ENCODE results near the gene NCR2.
A peak's percentile ranks its signal among the peaks of the same experiment; 100 is the strongest.
"Not testable (repeated sequence)": the region's sequence is repeated elsewhere in the genome, so short reads cannot be mapped to it uniquely, and the experiment has no call there.

Gene NCR2, protein sequence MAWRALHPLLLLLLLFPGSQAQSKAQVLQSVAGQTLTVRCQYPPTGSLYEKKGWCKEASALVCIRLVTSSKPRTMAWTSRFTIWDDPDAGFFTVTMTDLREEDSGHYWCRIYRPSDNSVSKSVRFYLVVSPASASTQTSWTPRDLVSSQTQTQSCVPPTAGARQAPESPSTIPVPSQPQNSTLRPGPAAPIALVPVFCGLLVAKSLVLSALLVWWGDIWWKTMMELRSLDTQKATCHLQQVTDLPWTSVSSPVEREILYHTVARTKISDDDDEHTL

DNA sequence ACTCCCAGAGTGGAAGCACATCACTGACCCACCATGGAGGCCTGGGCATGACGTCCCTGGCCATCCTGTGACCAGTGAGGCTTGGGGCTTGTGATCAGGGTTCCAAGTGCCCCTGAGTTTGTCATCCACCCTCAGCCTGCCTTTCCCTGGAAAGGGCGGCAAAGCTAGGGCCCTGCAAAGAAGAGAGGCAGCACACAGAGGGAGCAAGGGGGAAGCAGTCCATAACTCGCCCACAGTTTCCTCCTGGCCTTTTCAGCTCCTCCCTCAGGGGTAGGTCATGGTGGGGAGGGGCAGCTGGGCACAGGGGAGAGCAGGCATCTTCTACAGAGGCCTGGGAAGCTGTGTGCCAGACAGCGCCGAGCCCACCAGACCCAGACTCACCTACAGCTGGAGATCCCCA lies at the start of gene NCR2:
Gene NCR2 (plus strand): TSS at position 313 of the 400 bp plus-strand sequence. CDS start 269 bp downstream, outside the sequence.
- DNase-seq = no peak

- no peak for DNase-seq
Measured at GRCh38 chr6:41286544-41287346, 48.7 kb upstream of the NCR2 start, which contains the start of gene TREM1. Gene TREM1, minus strand, starts transcription at chr6:41286682. Its CDS starts 27 bp downstream, at chr6:41286655.

DNA sequence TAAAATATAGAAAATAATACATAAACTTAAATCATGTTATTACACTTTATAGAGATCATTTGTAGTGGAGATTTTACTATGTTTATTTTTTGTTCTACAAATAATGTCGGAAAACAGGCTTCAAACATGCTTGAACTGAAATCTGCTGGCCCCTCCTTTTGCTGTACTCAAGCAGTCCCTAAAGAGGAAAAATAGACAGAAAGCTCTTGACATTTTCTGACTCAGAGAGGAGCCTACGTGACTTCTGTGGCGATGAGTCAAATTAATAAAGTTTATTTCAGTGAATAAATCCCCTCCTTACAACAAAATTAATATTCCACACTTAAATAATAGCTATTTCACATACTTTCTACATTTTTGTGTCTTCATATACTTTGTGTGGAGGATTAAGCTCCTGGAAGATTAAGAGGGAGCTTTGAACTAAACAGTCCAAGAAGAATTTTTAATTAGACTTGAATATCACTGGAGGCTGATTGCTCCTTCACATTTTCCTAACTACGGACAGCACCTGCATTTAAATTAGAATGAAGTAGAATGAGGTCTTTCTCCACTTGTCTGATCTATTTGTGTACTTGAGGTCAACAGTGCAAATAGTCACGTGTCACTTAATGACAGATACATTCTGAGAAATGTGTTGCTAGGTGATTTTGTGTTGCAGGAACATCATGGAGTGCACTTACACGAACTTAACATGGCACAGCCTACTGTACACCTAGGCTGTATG lies 47.2 kb upstream of the NCR2 start:
- DNase-seq = no peak

- no peak for DNase-seq
Measured at GRCh38 chr6:41288754-41289129, 46.7 kb upstream of the NCR2 start.

DNA sequence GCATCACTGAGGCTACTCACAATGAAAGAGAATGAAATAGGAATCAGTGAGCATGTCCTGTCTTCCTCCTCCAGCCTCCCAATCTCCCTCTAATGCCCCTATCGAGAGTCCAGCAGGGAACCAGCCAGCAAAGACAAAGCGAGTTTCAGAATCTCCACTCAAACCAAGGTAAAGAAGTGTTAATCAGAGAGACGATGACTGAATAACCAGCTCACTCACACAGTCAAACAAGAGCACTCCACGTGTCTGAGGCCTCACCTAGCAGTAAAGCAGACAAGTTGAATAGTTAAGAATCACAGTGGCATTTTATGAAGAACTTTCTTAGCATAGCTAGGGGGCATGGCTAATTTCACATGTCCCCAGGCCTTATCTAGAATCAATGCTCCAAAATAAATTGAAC lies 45.6 kb upstream of the NCR2 start:
- DNase-seq = no peak

GRCh38 chr6:41291717-41292116 lies 43.7 kb upstream of the NCR2 start:
- DNase-seq = no peak

GRCh38 chr6:41294214-41294872 lies 41.1 kb upstream of the NCR2 start:
- DNase-seq = no peak

- not testable (repeated sequence) for DNase-seq
Measured at GRCh38 chr6:41297248-41297647, 38.2 kb upstream of the NCR2 start.

GRCh38 chr6:41298785-41299502 lies 36.5 kb upstream of the NCR2 start:
- no peak for DNase-seq

- DNase-seq = no peak
Measured at GRCh38 chr6:41302638-41303037, 32.8 kb upstream of the NCR2 start.

DNA sequence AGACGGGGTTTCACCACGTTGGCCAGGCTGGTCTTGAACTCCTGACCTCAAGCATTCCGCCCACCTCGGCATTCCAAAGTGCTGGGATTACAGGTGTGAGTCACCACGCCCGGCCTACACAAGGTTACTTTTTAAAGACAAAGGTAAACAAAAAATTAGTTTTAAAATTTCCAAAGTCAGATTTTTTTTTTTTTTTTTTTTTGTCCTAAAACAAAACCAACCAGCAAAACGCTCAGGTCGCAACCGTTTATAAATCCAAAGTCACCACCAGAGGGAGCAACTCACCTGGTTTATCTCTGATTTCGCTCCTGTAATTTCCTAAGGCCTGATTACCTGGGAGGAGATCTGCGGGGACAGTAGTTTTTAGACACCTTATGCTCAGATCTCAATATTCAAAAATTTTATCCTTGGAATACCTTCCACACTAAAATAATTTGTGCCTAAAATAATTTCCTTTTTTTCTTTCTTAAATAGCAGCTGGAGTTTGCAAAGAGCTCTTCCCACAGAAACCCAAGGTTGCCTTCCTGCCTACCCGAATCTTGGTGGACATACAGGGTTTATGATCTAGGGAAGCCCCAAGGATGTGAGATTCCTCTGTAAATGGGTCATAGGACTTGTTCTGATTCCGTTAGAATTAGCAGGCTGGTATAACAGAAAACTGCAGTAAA lies 29.1 kb upstream of the NCR2 start:
- DNase-seq = peak; percentile 82

GRCh38 chr6:41315203-41315602 lies 20.2 kb upstream of the NCR2 start:
- DNase-seq = no peak

DNA sequence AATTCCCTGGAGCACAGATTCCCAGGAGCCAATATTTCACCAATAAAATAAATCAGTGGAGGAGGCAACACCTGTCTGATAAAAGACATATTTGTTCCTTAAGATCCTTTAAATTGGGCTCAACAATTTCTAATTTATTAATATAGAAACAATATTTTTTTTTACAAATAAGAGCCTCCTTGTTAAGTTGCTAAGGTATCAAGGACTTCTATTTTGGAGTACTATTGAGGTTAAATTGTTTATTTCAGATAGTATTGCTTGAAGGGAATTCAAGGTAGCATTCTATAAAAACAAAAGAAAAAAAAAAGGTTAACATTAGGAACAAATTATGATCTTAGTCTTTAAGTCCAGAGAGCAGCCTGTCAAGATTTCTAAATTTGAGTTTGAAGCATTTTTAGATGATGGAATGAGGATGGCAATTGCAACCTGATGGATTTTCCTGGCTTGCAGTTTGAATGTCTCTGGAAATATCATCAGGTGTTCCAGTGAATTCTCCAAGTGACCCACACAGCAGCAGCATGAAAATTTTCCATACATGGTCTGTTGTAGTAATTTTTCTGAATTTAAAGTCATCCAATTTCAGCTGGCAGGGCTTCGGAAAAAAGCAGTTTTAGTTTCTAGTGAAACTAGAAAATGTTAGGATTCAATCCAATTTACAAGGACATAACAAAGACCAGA lies 19.3 kb upstream of the NCR2 start:
- DNase-seq = no peak

- DNase-seq = peak; percentile 42
Measured at GRCh38 chr6:41318261-41318653, 17.2 kb upstream of the NCR2 start.

DNA sequence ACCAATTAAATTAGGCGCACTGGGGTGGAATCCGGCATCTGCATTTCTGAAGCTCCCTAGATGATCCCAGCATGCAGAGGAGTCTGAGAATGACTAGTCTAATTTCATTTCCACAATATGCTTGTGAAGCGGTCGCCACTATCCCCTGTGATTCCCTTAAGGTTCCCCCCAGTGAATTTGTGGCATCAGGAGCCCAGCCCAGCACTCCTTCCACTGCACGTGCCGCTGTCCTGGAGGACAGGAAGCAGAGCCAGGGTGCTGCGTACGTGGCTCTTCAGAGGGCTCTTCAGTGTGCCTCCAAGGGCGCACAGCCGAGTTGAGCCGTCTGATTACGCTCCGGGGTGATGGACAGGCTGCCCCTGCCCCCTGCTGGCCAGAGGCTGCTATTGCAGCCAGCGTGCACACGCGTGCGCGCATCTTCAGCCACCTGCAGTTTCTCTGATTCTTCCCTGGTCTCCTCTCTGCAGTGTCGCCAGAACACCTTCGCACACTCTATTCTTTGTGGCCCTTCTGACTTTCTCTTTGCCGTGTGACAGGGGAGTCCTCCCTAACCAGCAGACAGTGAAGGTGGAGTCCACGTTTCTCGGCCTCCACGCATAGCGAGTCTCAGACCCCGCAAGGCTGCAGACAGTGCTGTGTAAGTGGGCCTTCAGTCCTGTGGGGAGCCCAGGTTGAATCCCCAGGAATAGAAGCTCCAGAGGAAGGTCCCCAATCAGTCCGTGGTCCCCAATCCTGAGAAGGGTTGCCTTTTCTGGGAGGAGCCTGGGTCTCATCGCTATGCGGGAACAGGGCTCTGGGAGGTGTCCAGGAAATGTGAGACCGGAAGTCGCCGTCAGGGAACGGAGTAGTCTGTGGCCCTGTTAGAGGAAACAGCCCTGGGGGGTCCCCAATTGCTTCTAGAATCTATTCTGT lies 16.5 kb upstream of the NCR2 start:
- DNase-seq = peak; percentile 85

DNA sequence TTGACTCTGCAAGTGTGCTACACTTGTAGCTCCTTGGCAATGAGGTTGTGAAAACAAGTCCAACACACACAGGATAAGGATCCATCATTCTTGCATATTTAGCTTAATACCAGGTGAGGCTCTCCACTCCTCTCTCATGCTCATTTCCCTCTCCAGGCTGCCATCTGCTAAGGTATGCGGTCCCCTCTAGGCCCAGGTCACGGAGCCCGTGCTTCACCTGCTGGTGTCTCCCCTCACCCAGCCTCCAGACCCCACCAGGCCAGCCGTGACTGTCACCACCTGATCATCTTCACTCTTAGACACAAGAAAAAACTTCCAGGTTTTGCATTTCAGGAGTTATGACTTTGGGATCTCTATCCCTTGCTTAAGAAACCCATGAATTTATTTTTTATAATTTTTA lies 14.2 kb upstream of the NCR2 start:
- DNase-seq = no peak

GRCh38 chr6:41325446-41326066 lies 9.9 kb upstream of the NCR2 start:
- DNase-seq = no peak

DNA sequence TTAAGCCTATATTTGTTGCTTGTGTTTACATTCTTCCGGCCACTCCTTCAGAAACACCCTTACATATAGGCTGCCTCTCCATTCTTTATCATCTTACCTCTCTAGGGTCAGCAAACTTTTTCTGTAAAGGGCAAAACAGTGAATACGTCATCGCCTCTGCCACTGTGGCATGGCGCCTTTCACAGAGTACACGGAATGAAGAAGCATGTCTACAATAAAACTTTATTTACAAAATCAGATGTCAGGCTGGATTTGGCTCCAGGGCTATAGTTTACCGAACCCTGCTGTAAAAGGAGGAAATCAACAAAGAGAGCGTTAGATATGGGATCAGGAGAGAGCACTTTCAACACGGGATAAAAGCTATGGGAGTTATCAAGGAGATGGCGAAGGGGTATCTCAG lies 9.3 kb upstream of the NCR2 start:
- no peak for DNase-seq

- DNase-seq = no peak
Measured at GRCh38 chr6:41327177-41327576, 8.2 kb upstream of the NCR2 start.

Data from NCI-H2171 treated with DMSO at 0.1 percent for 48 hours (cell line).